LNCAP (cell line): Measurements from ENCODE around the gene CFI.

Experiments
- CTCF ChIP-seq: fragments of 450-650 bp; IDR thresholded peaks from 2 replicates; pipeline ENCODE4 v1.5.1; 2017; ENCODE audit warnings: mild to moderate bottlenecking

CFI gene

GRCh38 chr4:109801895-109802319 is at the start of gene CFI:
Gene CFI, minus strand, starts transcription at chr4:109801999. Its CDS starts 28 bp downstream, at chr4:109801971.
- TF ChIP-seq CTCF, result no peak

- no peak for TF ChIP-seq CTCF
These were observed 48.8 kb upstream of the CFI start for GRCh38 chr4:109850601-109851000.

GRCh38 chr4:109848501-109848900 is 46.7 kb upstream of the CFI start:
- TF ChIP-seq CTCF, result no peak

- TF ChIP-seq CTCF, result no peak
These were observed 46.2 kb upstream of the CFI start, which contains the start of gene LRIT3 for GRCh38 chr4:109847896-109848442. Gene LRIT3, plus strand, starts transcription at chr4:109848107. Its CDS starts 95 bp downstream, at chr4:109848202.

- no peak for TF ChIP-seq CTCF
These were observed 44.7 kb upstream of the CFI start for GRCh38 chr4:109846395-109847098.

GRCh38 chr4:109836985-109837384 is 35.2 kb upstream of the CFI start:
- TF ChIP-seq CTCF, result no peak

- TF ChIP-seq CTCF, result no peak
These were observed 32.0 kb upstream of the CFI start for GRCh38 chr4:109833756-109834155.
